ENCODE results near the gene MCC. TPM values are rescaled to one million over a fixed set of nuclear protein-coding genes. Genes with fewer than 3 reads are reported as not detected.

MCC gene
- polyA plus RNA-seq, 1 donor (not counting 4 experiments of a cell fraction or from before 2014, with no cell fraction given), result 24.6 TPM

- peaks cover 6% of the 10 kb centered on the region for H3K9me1 ChIP-seq (ENCODE audit: control insufficient read depth, extremely low read depth, insufficient read depth, low read length)
- dilution Hi-C loops (cut with MboI; ENCODE audit: extremely low pct_ligation_motif_present, low sequenced_read_pairs), result no loop called here
- H3K27ac ChIP-seq (ENCODE audit: control insufficient read depth, insufficient read depth, low read length), result no peak overlapping the region
- H3K4me3 ChIP-seq (ENCODE audit: control insufficient read depth in 2 of 3, extremely low read depth in 1 of 3, insufficient read depth in 2 of 3, low read depth in 1 of 3, low read length in 3 of 3), result no peak overlapping the region
- H3K4me1 ChIP-seq (ENCODE audit: control insufficient read depth, extremely low read depth, insufficient read depth, low read length), result peaks cover 31% of the 10 kb centered on the region
- H3K27me3 ChIP-seq (ENCODE audit: control insufficient read depth, extremely low read depth, insufficient read depth, low read length), result no peaks in the 10 kb centered on the region
- no peak overlapping the region for H3K4me2 ChIP-seq (ENCODE audit: control insufficient read depth, extremely low read depth, insufficient read depth, low read depth, low read length)
- H3K79me2 ChIP-seq (ENCODE audit: control insufficient read depth, insufficient read depth, low read length), result no peaks in the 10 kb centered on the region
- no peaks in the 10 kb centered on the region for H4K20me1 ChIP-seq (ENCODE audit: control insufficient read depth, extremely low read depth, insufficient read depth, low read length)
- no peak overlapping the region for H2AFZ ChIP-seq (ENCODE audit: control insufficient read depth, low read length)
- TF ChIP-seq EZH2 (IDR thresholded peaks at IDR 0.05; ENCODE audit: low read length) (no peak), CTCF (optimal IDR thresholded peaks at IDR 0.05 in 1 of 3, IDR thresholded peaks at IDR 0.05 in 1 of 3, conservative IDR thresholded peaks at IDR 0.05 in 1 of 3; ENCODE audit: extremely low read depth in 1 of 3, insufficient read depth in 2 of 3, low read length in 3 of 3) (no peak)
- H3K36me3 ChIP-seq (ENCODE audit: control insufficient read depth in 2 of 2, extremely low read depth in 1 of 2, insufficient read depth in 2 of 2, low read length in 2 of 2), result peaks cover 23 to 33% of the 10 kb centered on the region in 2 experiments
- FAIRE-seq (no peak), DNase-seq (ENCODE audit: low read depth, low spot score) (no peak)
- no peak overlapping the region for H3K9ac ChIP-seq (ENCODE audit: control insufficient read depth, extremely low read depth, insufficient read depth, low read length)
- no peaks in the 10 kb centered on the region for H3K9me3 ChIP-seq (ENCODE audit: control insufficient read depth, low read depth, low read length)
Measured at GRCh38 chr5:113058706-113059226, 429.5 kb downstream of the MCC start.

- no peak overlapping the region for H3K4me3 ChIP-seq (ENCODE audit: control insufficient read depth in 2 of 3, extremely low read depth in 1 of 3, insufficient read depth in 2 of 3, low read depth in 1 of 3, low read length in 3 of 3)
- H3K4me2 ChIP-seq (ENCODE audit: control insufficient read depth, extremely low read depth, insufficient read depth, low read depth, low read length), result no peak overlapping the region
- H3K36me3 ChIP-seq (ENCODE audit: control insufficient read depth in 2 of 2, extremely low read depth in 1 of 2, insufficient read depth in 2 of 2, low read length in 2 of 2), result peaks cover 23 to 36% of the 10 kb centered on the region in 2 experiments
- peaks cover 31% of the 10 kb centered on the region for H3K4me1 ChIP-seq (ENCODE audit: control insufficient read depth, extremely low read depth, insufficient read depth, low read length)
- FAIRE-seq, result no peak
- H3K27ac ChIP-seq (ENCODE audit: control insufficient read depth, insufficient read depth, low read length), result no peak overlapping the region
- no peaks in the 10 kb centered on the region for H3K27me3 ChIP-seq (ENCODE audit: control insufficient read depth, extremely low read depth, insufficient read depth, low read length)
- peak overlapping the region; percentile 22 for H3K9ac ChIP-seq (ENCODE audit: control insufficient read depth, extremely low read depth, insufficient read depth, low read length)
- H3K9me1 ChIP-seq (ENCODE audit: control insufficient read depth, extremely low read depth, insufficient read depth, low read length), result peaks cover 6% of the 10 kb centered on the region
- H4K20me1 ChIP-seq (ENCODE audit: control insufficient read depth, extremely low read depth, insufficient read depth, low read length), result no peaks in the 10 kb centered on the region
- no peak overlapping the region for H2AFZ ChIP-seq (ENCODE audit: control insufficient read depth, low read length)
- H3K79me2 ChIP-seq (ENCODE audit: control insufficient read depth, insufficient read depth, low read length), result no peaks in the 10 kb centered on the region
- DNase-seq (ENCODE audit: low read depth, low spot score), result no peak
- dilution Hi-C loops (cut with MboI; ENCODE audit: extremely low pct_ligation_motif_present, low sequenced_read_pairs), result no loop called here
- H3K9me3 ChIP-seq (ENCODE audit: control insufficient read depth, low read depth, low read length), result no peaks in the 10 kb centered on the region
- TF ChIP-seq CTCF (optimal IDR thresholded peaks at IDR 0.05 in 1 of 3, IDR thresholded peaks at IDR 0.05 in 1 of 3, conservative IDR thresholded peaks at IDR 0.05 in 1 of 3; ENCODE audit: extremely low read depth in 1 of 3, insufficient read depth in 2 of 3, low read length in 3 of 3) (no peak), EZH2 (IDR thresholded peaks at IDR 0.05; ENCODE audit: low read length) (no peak)
Measured at GRCh38 chr5:113058269-113058668, 430.0 kb downstream of the MCC start.
